DND-41 (cell line): Measurements from ENCODE around the gene DPH1.

Source experiments
- ATAC-seq: fragments of 200-7000 bp; cut with Tn5 transposase; 3 replicates; pipeline ENCODE4 v1.9.1; 2021; ENCODE audit warnings: low read depth; ENCODE audit not compliant: insufficient read depth
- DNase-seq: peaks from one replicate; pipeline ENCODE4 v3.0.0-alpha.2; 2020
- H2AFZ ChIP-seq: 2 replicates; pipeline ENCODE4 v1.6.0; 2012; ENCODE audit warnings: low read depth, low read length
- H3K27ac ChIP-seq: 2 replicates; pipeline ENCODE4 v1.5.1; 2012; ENCODE audit warnings: low read length, inconsistent platforms
- H3K27me3 ChIP-seq: fragments of 200-600 bp; sonication (generic); 2 replicates; pipeline ENCODE4 v1.6.0; 2012; ENCODE audit warnings: low read length, mild to moderate bottlenecking, inconsistent platforms; ENCODE audit not compliant: insufficient read depth, poor library complexity
- H3K36me3 ChIP-seq: 2 replicates; pipeline ENCODE4 v1.5.1; 2012; ENCODE audit warnings: low read length, inconsistent platforms; ENCODE audit not compliant: insufficient read depth
- H3K4me1 ChIP-seq: 2 replicates; pipeline ENCODE4 v1.5.1; 2012; ENCODE audit warnings: mild to moderate bottlenecking, low read length; ENCODE audit not compliant: insufficient read depth
- H3K4me2 ChIP-seq: 2 replicates; pipeline ENCODE4 v1.6.0; 2012; ENCODE audit warnings: mild to moderate bottlenecking, moderate library complexity, low read length, inconsistent platforms; ENCODE audit not compliant: insufficient read depth
- H3K4me3 ChIP-seq, 2 experiments: fragments of 200-600 bp in 1 of 2; shearing (Covaris generic) in 1 of 2; 2 replicates each; pipeline ENCODE4 v1.5.1; 2012 to 2016; ENCODE audit warnings: inconsistent platforms in 2 of 2, low read length in 2 of 2, mild to moderate bottlenecking in 2 of 2, low read depth in 1 of 2, moderate library complexity in 1 of 2
- H3K79me2 ChIP-seq: 2 replicates; pipeline ENCODE4 v1.6.0; 2012; ENCODE audit warnings: low read length, inconsistent platforms; ENCODE audit not compliant: insufficient read depth
- H3K9ac ChIP-seq: 2 replicates; pipeline ENCODE4 v1.6.0; 2012; ENCODE audit warnings: low read depth, mild to moderate bottlenecking, inconsistent platforms, low read length, moderate library complexity
- H3K9me3 ChIP-seq: 2 replicates; pipeline ENCODE4 v1.5.1; 2012; ENCODE audit warnings: low read length, moderate library complexity, mild to moderate bottlenecking, inconsistent platforms; ENCODE audit not compliant: insufficient read depth, severe bottlenecking
- H4K20me1 ChIP-seq: 2 replicates; pipeline ENCODE4 v1.6.0; 2012; ENCODE audit warnings: low read length; ENCODE audit not compliant: insufficient read depth
- CTCF ChIP-seq: IDR thresholded peaks from 2 replicates; pipeline ENCODE4 v1.5.1; 2012; ENCODE audit warnings: borderline replicate concordance, low read length, moderate library complexity, mild to moderate bottlenecking; ENCODE audit not compliant: poor library complexity, severe bottlenecking; ENCODE audit errors: extremely low read depth
- EZH2 ChIP-seq: IDR thresholded peaks from 3 replicates; pipeline ENCODE4 v1.6.1; 2012; ENCODE audit warnings: borderline replicate concordance, low read depth, mild to moderate bottlenecking, moderate library complexity, low read length, inconsistent platforms; ENCODE audit not compliant: severe bottlenecking

The DPH1 gene

DNA sequence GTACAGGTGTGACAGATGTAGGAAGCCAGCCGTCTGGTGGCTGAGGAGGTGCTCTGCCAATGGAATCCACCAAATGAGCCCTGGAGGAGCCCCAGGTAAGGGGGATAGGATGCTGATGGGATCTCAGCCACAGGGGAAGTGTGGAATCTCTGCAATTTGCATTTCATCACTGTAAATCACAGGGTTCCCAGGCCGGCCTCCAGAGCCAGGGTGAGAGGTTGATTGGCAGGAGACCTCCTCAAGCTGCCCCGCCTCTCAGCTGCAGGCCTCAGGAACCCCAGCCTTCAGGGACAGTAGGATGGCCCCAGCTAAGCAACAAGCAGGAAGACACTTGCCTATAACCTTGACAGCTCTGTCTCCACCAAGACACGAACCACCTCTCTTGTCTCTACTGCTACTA, 44.3 kb upstream of the DPH1 start:
- Histone ChIP-seq H3K4me1 (no peaks in the 10 kb centered on the region), H3K9me3 (no peaks in the 10 kb centered on the region), H3K36me3 (no peaks in the 10 kb centered on the region), H2AFZ (no peak overlapping the region), H4K20me1 (no peaks in the 10 kb centered on the region), H3K27me3 (no peaks in the 10 kb centered on the region), H3K9ac (no peak overlapping the region), H3K79me2 (no peaks in the 10 kb centered on the region), H3K4me3 (no peak overlapping the region), H3K4me2 (no peak overlapping the region), H3K27ac (no peak overlapping the region)
- no peak for ATAC-seq
- no peak for DNase-seq
- no peak for TF ChIP-seq EZH2
- TF ChIP-seq CTCF, result no peak

DNA sequence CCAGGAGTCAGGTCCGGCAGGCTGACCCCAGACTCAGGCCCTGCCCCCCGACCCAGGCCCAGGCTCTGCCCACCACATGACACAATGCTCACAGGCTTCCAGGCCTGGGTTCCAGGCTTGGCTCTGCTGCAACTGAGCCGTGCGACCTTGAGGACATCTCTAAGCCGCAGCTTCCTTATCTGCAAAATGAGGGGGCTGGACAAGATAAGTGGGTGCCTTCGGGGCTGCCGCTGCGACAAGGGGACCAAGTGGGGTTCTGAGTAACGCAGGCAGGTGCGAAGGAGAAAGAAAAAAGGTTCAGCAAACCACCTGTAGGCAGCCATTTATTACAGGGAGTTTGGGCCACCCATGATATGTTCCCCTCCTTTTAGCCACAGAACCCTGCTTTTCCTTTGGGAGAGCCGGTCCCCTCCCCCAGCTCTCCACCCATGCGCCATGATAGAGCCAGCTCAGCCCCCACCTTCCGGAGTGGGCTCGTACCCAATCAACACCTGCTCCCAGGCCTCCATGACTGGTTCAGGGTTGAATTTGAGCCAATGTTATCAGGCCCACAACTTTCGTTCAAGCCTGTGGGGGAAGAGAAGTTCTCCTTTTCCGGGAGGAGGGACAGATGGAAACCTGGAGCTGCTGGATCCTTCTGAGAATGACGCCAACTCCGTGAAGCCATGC, 43.0 kb upstream of the DPH1 start:
- Histone ChIP-seq H3K9ac (no peak overlapping the region), H3K36me3 (no peaks in the 10 kb centered on the region), H3K4me3 (no peak overlapping the region), H3K4me1 (no peaks in the 10 kb centered on the region), H3K9me3 (no peaks in the 10 kb centered on the region), H3K27me3 (no peaks in the 10 kb centered on the region), H3K79me2 (no peaks in the 10 kb centered on the region), H3K4me2 (no peak overlapping the region), H2AFZ (no peak overlapping the region), H4K20me1 (no peaks in the 10 kb centered on the region), H3K27ac (no peak overlapping the region)
- DNase-seq, result no peak
- TF ChIP-seq CTCF (no peak), EZH2 (no peak)
- no peak for ATAC-seq

DNA sequence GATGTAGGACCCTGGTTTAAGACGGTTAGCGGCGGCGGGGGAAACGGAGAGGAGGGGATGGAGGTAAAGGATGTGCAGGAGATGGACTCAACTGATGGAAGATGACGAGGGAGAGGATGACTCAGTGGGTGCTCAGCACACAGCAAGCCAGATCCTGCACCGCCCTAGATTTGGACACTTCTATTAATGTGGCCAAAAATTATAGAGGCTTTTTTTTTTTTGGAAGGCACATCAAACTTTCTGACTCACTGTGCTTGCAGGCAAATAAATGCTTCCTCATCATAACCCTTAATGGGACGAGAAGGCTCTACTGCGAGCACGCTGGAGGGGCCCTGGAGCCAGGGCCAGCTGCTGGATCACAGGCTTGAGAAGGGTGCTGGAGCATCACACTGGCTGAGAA, 40.8 kb upstream of the DPH1 start:
- no peak overlapping the region for H3K4me2 ChIP-seq
- TF ChIP-seq CTCF (no peak), EZH2 (no peak)
- no peaks in the 10 kb centered on the region for H3K36me3 ChIP-seq
- H3K4me3 ChIP-seq, result no peak overlapping the region
- H3K9me3 ChIP-seq, result no peaks in the 10 kb centered on the region
- no peak for DNase-seq
- no peak overlapping the region for H3K9ac ChIP-seq
- no peak overlapping the region for H3K27ac ChIP-seq
- no peaks in the 10 kb centered on the region for H4K20me1 ChIP-seq
- H3K27me3 ChIP-seq, result no peaks in the 10 kb centered on the region
- no peak for ATAC-seq
- no peak overlapping the region for H2AFZ ChIP-seq
- no peaks in the 10 kb centered on the region for H3K79me2 ChIP-seq
- H3K4me1 ChIP-seq, result no peaks in the 10 kb centered on the region

GRCh38 chr17:1992541-1992940, 37.4 kb upstream of the DPH1 start:
- no peak overlapping the region for H2AFZ ChIP-seq
- H3K4me1 ChIP-seq, result no peaks in the 10 kb centered on the region
- H3K36me3 ChIP-seq, result no peaks in the 10 kb centered on the region
- ATAC-seq (no peak), DNase-seq (no peak)
- H3K79me2 ChIP-seq, result no peaks in the 10 kb centered on the region
- H4K20me1 ChIP-seq, result no peaks in the 10 kb centered on the region
- H3K27ac ChIP-seq, result no peak overlapping the region
- H3K4me3 ChIP-seq, result no peak overlapping the region
- H3K9me3 ChIP-seq, result no peaks in the 10 kb centered on the region
- H3K4me2 ChIP-seq, result no peak overlapping the region
- TF ChIP-seq CTCF (no peak), EZH2 (no peak)
- no peaks in the 10 kb centered on the region for H3K27me3 ChIP-seq
- no peak overlapping the region for H3K9ac ChIP-seq
